K562 (cell line): ENCODE data around the gene KIAA1614. TPM values are rescaled to one million over a fixed set of nuclear protein-coding genes. Genes with fewer than 3 reads are reported as not detected.

ENCODE experiments used
- ATF4 ChIP-seq: fragments of 450-650 bp; formaldehyde crosslinking; IDR thresholded peaks from 2 replicates; pipeline ENCODE4 v1.4.0; 2022; ENCODE audit warnings: mild to moderate bottlenecking, moderate library complexity
- E2F8 ChIP-seq: fragments of 450-650 bp; IDR thresholded peaks from 2 replicates; pipeline ENCODE4 v1.7.1; 2018; ENCODE audit warnings: mild to moderate bottlenecking, low read depth; ENCODE audit not compliant: partially characterized antibody
- NR4A1 ChIP-seq, 2 experiments: fragments of 250-450 bp in 1 of 2; fragments of 450-650 bp in 1 of 2; sonication (Bioruptor Pico) in 1 of 2; IDR thresholded peaks; 2 replicates each; pipeline versions ENCODE4 v1.4.0 to v1.6.1; 2016 to 2020; ENCODE audit warnings: mild to moderate bottlenecking in 2 of 2, missing compliant biosample characterization in 1 of 2, missing genetic modification characterization in 1 of 2, moderate library complexity in 1 of 2
- PBX2 ChIP-seq, 2 experiments: IDR thresholded peaks in 1 of 2; conservative IDR thresholded peaks in 1 of 2; 2 replicates each; pipeline ENCODE4 v1.6.1; 2016; ENCODE audit warnings: low read depth in 2 of 2, mild to moderate bottlenecking in 1 of 2, missing compliant biosample characterization in 1 of 2, missing genetic modification characterization in 1 of 2, moderate library complexity in 1 of 2
- SRSF7 ChIP-seq: fragments of 200-400 bp; formaldehyde crosslinking; optimal IDR thresholded peaks from 2 replicates; pipeline ENCODE3; 2017; ENCODE audit warnings: mild to moderate bottlenecking, low read depth, low read length
- TEAD4 ChIP-seq, 2 experiments: sonication (generic) in 1 of 2; formaldehyde crosslinking in 1 of 2; IDR thresholded peaks; 2 replicates each; pipeline versions ENCODE4 v1.6.1 to v1.8.0; 2012 to 2022; ENCODE audit warnings: borderline replicate concordance in 1 of 2, inconsistent platforms in 1 of 2, low read length in 1 of 2, mild to moderate bottlenecking in 1 of 2, missing genetic modification reagents in 1 of 2
- ZBTB49 ChIP-seq: sonication (generic); formaldehyde crosslinking; IDR thresholded peaks from 2 replicates; pipeline ENCODE4 v1.8.0; 2022; ENCODE audit warnings: missing genetic modification reagents, mild to moderate bottlenecking, borderline replicate concordance
- polyA plus RNA-seq, 8 experiments: library from polyadenylated mRNA; depleted of rRNA in 4 of 8; stranded (reverse) in 5 of 8; unstranded in 3 of 8; fragments of >200 nt; fragmentation: Nextera tagmentation in 2 of 8; fragmentation: Illumina TruSeq in 1 of 8; extraction: Ambion mirVana in 2 of 8; extraction: Trizol in 1 of 8; gene quantifications; 2 replicates each; pipeline versions ENCODE4 v1.2.1 to v1.2.3, GENCODE V29; 2011 to 2014; ENCODE audit warnings: inconsistent platforms in 1 of 8, missing spikeins in 1 of 8
- total RNA-seq, 7 experiments: library from RNA; depleted of rRNA in 6 of 7; stranded (reverse); fragments of >200 nt in 6 of 7; fragmentation: Illumina TruSeq in 2 of 7; extraction: Trizol in 2 of 7; gene quantifications; 2 replicates each; pipeline versions ENCODE4 v1.2.1 to v1.2.3, GENCODE V29; 2011 to 2021; ENCODE audit warnings: low replicate concordance in 1 of 7

KIAA1614 gene
- total and polyA plus RNA-seq, 9 of the 15 experiments (the other 6 are each of a cell fraction or from before 2014, with no cell fraction given), result 0.01 to 1.1 (median 0.15) TPM; not detected in 1

- TF ChIP-seq TEAD4 (IDR thresholded peaks at IDR 0.05; ENCODE audit: low read length) (peak; percentile 94), TEAD4 (CRISPR knock-in tag; IDR thresholded peaks at IDR 0.05; ENCODE audit: borderline replicate concordance) (no peak), NR4A1 (CRISPR knock-in tag; IDR thresholded peaks at IDR 0.05) (no peak), NR4A1 (tag; IDR thresholded peaks at IDR 0.05) (peak; percentile 81; the same call in 1 of the 2 replicates), PBX2 (CRISPR knock-in tag; IDR thresholded peaks at IDR 0.05; ENCODE audit: low read depth) (no peak), PBX2 (tag; conservative IDR thresholded peaks at IDR 0.05; ENCODE audit: low read depth) (no peak), ZBTB49 (CRISPR knock-in tag) (no peak), E2F8 (peak; percentile 72), SRSF7 (no peak), ATF4 (CRISPR knock-in tag) (0 out of 2 replicates have a peak, but pooled peaks have one; percentile 7)
Measured at GRCh38 chr1:180933141-180933540, 20.4 kb downstream of the KIAA1614 start (continued).
